Stimulated activated naive CD8-positive, alpha-beta T cell treated with anti-CD3 and anti-CD28 coated beads, Interleukin-15, Interleukin-2, amounts not matched to agents 100 U/mL and 50 U/mL, for 24 hours (primary cell): Measurements from ENCODE around the gene PLCL2.
A peak's percentile ranks its signal among the peaks of the same experiment; 100 is the strongest.

Experiments
- ATAC-seq: fragments of 150-1000 bp; cut with Tn5 transposase; one replicate; pipeline ENCODE4 v1.10.0; 2021
- DNase-seq: peaks from one replicate; pipeline ENCODE4 v3.0.0; 2021

Gene PLCL2

GRCh38 chr3:16866571-16866970 is 18.2 kb upstream of the PLCL2 start:
- DNase-seq (no peak), ATAC-seq (peak; percentile 46)

GRCh38 chr3:16868513-16868912 is 16.2 kb upstream of the PLCL2 start:
- no peak for DNase-seq
- ATAC-seq = no peak

DNA sequence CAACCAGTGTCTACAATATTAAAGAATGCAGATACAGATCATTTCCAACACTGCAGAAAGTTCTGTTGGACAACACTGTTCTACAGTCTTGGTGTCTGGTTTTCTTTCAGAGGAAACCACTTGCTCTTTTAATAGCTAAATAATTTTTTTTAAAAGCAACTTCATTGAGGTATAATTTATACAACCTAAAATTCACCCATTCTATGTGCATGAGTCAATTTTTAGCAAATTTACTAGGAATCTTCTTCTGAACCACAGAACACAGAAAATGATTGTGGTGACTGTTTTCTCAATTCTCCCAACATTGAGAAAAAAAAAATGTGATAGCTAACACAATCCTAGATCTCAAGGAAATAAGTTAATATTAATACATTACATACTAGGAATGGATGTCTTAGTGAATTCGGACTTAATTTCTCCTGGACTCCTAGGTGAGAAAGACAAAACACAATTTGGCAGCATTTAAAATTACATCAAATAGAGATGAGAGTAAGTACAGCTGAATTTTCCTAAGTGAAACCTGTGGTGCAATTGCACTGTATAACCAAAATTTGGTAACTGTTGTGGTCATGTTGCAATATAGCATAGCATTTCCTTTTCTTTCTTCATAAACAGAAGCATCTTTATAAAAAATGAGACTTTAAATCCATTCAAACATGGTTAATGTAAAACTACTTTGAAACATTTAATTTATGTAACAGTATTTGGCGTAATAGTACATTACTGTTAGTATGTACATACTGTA is 15.3 kb upstream of the PLCL2 start:
- no peak for ATAC-seq
- no peak for DNase-seq

GRCh38 chr3:16871915-16872842 is 12.6 kb upstream of the PLCL2 start:
- ATAC-seq (peak; percentile 46), DNase-seq (no peak)

DNA sequence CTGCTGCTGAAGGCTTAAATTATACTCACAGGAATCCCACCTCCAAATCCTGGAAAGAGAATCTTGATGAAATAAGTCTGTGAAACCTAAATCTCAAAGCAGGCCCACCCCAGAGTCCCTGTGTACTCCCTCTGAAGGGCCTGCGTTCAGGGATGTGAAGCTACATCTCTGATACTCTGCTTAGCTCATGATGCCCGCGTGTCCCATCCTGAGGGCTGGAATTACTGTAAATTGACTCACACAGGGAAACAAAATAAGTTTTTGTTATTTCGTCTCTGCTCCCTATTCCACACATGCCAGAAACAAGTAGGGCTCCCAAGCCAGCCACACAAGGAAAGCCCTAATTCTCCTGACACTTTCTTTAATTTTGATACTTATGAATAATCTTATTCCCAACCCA is 10.9 kb upstream of the PLCL2 start:
- ATAC-seq (no peak), DNase-seq (no peak)

- DNase-seq = no peak
- ATAC-seq = no peak
Observed at GRCh38 chr3:16875876-16876550, 8.7 kb upstream of the PLCL2 start.

DNA sequence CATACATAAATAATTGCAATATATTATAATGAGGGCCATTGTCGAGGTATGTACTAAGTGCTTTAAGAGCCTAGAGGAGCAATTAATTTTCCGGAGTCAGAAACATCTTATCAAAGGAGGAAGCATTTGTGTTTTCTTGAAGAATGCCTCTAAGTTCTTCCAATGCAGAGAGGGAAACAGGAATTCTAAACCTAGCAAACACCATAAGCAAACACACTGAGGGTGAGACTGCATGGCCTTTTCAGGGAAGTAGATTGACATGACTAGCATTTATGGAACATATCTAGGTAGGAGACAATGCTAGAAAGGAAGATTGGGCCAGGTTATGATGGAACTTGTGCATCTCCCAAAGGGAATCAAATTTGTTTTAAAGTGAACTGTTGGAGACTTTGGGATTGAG is 7.2 kb upstream of the PLCL2 start:
- ATAC-seq (no peak), DNase-seq (no peak)

DNA sequence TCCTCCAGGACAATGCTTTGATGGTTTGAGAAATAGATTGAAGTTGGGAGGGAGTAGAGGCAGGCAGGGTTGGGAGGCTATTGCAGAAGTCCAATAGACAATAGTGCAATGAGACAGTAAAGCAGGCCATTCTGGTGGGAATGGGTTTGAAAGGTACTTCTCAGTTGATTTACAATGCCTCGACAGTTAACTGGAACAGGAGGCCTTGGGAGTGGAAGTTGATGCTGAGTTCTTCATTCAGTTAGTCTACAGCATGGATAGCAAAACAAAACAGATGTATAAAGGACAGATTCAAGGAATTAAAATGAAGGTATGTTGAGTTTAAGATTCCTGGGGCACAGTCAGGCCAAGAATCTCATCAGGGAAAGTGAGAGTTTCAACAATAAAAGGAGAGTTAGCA is 6.8 kb upstream of the PLCL2 start:
- DNase-seq = no peak
- no peak for ATAC-seq

DNA sequence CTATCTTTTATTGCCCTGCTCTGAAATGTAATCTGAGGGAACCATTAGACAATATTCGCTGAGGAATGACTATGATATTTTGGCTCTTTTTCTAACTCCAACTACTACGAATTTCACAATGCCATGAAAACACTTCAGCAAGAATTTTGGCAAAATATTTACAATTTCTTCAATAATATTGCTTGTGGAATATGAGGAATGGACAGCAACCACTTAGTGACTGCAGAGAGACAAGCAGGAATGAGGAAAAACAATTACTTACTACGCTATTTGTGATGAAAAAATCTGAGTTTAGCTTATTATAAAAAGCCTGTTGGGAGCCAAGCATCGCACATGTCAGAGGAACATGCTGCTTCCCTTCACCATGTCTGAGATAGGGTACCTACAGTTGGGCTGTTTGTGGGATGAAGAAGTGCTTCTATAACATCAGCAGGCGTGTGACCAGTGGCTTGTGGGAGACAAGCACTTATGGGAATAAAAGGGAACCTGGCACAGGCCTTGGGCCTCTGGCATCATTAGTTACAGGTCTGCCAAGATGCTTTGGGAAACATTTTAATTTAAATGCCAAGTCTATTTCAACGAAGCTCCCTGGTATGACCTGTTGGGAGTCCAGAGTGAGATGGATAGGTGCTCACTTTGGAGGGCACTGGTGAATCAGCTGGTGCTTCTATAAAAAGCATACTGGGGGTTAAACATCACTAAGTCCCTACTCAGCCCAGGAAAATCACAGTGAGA is 2.7 kb upstream of the PLCL2 start:
- ATAC-seq = no peak

DNA sequence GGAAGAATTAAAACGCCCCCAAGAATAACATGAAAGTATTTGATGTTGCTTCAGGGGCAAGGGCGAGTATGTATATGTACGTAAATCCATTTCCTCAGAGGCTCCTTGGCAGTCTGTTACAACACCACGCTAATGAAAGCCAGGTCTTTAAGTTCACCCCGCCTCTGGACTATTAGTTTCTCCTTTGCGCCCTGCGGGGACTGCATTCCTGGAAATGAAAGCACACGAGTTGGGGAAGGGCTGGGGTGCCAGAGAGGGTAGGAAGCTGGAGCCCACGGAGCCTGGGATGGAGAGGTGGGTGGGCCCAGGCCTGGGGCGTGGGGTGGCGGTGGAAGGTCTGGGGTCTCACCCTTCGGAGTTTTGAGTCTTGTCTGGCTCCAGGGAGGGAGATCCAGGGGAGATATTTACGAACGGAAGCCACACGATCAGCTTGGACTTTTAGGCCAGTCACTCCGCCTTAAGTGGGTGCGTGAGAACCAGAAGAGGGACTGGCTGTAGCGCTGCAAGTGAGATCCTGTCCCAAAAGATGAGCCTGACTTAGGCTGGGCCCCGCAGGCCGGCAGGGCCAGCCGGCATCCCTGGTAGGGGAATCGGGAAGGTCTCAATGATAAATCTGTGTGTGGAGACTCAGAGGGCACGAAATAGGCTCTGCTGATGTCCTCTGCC is 1.6 kb upstream of the PLCL2 start:
- DNase-seq (no peak), ATAC-seq (no peak)

More for the DNA sequence above, 2.7 kb upstream of the PLCL2 start:
- DNase-seq = no peak

DNA sequence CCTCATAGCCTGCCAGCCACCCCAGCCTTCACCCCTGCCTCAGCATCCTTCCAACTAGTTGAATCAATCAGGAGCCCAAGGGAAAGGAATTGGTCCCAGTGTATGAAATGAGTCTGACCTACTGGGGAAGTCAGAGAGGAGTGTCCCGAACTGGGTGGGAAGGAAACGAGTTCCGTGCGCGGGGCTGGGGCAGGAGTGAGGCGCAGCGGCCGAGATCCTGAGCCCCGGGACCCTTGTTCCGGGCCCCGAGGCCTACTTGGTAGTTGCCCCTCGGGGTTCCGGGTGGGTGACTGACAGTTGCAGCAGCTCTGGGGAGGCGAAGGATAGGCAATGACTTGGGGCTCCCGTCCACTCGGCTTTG is 1.1 kb upstream of the PLCL2 start:
- no peak for ATAC-seq
- no peak for DNase-seq

DNA sequence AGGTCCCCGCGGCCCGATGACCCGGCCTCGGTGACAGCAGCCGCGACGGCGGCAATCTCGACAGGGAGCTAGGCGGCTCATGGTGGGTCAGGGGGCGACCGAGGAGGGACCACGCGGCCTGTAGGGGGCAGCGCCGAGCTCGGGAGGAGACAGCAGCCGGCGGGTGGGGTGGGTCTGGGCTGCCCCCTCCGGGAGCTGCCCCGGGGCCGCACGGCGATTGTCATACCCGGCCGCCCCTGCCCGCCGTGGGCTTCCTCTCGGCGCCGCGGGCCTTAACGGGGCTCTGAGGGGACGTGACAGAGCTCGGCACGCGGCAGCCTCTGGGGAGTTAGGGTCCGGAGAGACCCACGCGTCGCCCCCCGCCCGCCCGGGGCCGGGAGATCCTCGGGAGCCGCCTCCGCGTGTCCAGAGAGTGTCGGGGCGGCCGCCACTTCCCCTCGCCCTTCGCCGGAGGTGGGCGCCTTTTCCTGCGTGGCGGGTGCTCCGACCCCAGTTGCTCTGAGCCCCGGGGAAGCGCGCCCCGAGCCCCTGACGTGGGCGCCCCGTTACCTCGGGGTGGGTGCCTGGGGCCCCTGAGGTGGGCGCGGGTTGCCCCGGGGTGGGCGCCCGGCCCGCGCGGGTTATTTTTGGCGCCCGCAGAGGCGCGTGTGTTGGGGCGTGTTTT is 539 bp upstream of the PLCL2 start:
- ATAC-seq = peak; percentile 69
- DNase-seq = peak; percentile 90

DNA sequence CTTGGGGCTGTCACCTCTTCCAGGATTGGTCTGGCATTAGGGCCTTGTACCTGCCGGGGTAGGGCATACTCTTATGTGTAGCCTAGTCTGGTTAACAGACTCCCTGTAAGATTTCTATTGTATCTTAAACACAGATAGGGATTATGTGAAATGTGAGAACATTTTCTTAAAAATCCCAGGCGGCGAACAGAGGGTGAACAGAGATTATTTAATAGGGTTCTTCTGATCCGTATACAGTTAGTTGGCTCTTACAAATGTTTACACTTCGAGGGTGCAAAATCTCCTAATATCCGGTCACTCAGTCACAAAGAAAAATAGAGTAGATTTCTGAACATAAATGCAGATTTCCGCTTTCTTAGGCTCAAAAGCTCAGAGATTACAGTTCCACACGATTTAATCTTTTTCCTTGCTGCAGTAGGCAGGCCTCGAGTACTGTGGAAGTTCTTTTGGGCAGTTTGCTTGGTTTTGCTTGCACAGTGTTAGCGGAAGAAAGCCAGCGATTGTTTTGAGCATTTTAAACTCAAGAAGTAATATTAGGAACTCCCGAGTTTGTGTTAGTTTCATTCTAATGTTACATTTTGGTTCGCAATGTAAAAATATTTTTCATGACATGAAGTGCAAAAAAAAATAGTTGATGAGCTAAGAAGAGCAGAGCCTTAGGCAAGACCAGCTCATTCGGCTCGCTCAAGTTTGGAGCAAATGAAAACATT is 993 bp downstream of the PLCL2 start:
- peak; percentile 56 for ATAC-seq
- no peak for DNase-seq

DNA sequence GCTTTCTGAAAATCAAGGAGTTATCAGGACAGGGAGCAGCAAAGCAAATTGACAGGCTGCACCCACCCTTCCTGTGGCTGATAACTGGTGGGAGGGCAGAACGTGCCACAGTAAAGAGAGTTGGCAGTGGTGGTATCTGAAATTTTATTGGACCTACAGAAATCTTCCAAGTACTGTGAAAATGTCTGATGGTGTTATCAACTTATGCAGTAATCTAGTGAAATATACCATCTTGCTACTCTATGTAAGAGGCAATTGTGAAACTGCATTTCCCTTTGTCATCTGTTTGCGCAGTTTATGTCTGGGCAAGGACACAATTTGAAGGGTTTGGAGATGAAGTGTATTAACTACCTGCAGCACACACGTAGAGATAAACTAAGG is 1.5 kb downstream of the PLCL2 start:
- ATAC-seq = no peak
- peak; percentile 30 for DNase-seq

GRCh38 chr3:16887130-16887529 is 2.4 kb downstream of the PLCL2 start:
- no peak for ATAC-seq
- DNase-seq = no peak

GRCh38 chr3:16888356-16888755 is 3.6 kb downstream of the PLCL2 start:
- ATAC-seq (no peak), DNase-seq (no peak)

- ATAC-seq = peak; percentile 25
- DNase-seq = peak; percentile 22
Observed at GRCh38 chr3:16888785-16889607, 4.2 kb downstream of the PLCL2 start.

- ATAC-seq (no peak), DNase-seq (no peak)
Observed at GRCh38 chr3:16890597-16891333, 6.0 kb downstream of the PLCL2 start.
